ENCODE measurements around the gene LSMEM2. TPM values are rescaled to one million over a fixed set of nuclear protein-coding genes. Genes with fewer than 3 reads are reported as not detected.

LSMEM2 gene
- total and polyA plus RNA-seq, 9 of the 15 experiments (the other 6 are each of a cell fraction or from before 2014, with no cell fraction given), result not detected

DNA sequence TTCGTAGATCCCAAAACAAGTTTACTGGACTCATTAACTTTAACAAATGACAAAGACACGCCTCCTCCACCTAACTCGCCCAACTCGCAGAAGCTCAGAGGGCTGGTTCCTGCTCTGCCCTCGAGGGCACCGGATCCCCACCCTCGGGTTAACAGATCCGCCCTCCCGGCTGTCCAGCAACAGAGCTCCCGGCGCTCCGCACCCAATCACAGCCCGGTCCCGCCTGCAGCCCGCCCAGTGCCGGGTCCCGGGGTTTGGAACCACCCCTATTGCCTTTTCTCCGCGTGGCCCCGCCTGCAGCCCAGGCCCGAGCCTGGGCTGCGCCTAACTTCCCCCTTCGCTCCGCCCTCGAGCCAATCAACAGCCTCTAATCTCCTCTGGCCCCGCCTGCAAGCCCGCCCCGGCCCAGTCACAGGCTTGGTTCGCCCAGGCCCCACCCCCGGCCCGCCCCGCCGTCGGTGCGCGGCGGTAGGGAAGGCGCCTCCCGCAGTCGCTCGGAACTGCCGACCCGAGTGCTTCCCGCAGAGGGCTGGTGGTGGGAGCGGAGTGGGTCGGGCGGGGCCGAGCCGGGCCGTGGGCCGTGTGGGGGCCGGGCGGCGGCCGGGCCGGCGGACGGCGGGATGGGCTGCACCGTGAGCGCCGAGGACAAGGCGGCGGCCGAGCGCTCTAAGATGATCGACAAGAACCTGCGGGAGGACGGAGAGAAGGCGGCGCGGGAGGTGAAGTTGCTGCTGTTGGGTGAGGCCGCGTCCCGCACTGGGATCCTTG is 43.0 kb upstream of the LSMEM2 start, which contains the start of gene GNAI2 (continued):
- TF ChIP-seq, protein P1, sequence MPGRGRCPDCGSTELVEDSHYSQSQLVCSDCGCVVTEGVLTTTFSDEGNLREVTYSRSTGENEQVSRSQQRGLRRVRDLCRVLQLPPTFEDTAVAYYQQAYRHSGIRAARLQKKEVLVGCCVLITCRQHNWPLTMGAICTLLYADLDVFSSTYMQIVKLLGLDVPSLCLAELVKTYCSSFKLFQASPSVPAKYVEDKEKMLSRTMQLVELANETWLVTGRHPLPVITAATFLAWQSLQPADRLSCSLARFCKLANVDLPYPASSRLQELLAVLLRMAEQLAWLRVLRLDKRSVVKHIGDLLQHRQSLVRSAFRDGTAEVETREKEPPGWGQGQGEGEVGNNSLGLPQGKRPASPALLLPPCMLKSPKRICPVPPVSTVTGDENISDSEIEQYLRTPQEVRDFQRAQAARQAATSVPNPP (IDR thresholded peaks at IDR 0.05; ENCODE audit: borderline replicate concordance, insufficient read depth, insufficient read length), result no peak
- TF ChIP-seq, protein P2, sequence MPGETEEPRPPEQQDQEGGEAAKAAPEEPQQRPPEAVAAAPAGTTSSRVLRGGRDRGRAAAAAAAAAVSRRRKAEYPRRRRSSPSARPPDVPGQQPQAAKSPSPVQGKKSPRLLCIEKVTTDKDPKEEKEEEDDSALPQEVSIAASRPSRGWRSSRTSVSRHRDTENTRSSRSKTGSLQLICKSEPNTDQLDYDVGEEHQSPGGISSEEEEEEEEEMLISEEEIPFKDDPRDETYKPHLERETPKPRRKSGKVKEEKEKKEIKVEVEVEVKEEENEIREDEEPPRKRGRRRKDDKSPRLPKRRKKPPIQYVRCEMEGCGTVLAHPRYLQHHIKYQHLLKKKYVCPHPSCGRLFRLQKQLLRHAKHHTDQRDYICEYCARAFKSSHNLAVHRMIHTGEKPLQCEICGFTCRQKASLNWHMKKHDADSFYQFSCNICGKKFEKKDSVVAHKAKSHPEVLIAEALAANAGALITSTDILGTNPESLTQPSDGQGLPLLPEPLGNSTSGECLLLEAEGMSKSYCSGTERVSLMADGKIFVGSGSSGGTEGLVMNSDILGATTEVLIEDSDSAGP (CRISPR knock-in tag; IDR thresholded peaks at IDR 0.05), result no peak
- TF ChIP-seq SRSF9 (IDR thresholded peaks at IDR 0.05; ENCODE audit: borderline replicate concordance, low read depth, low read length) (no peak), TAF15 (IDR thresholded peaks at IDR 0.05; ENCODE audit: low read depth, low read length) (no peak), GABPA (tag; conservative IDR thresholded peaks at IDR 0.05; ENCODE audit: low read depth) (peak; percentile 70), ZFP36 (IDR thresholded peaks at IDR 0.05; ENCODE audit: low read depth, low read length, partially characterized antibody) (no peak), ZNF354B (CRISPR knock-in tag; IDR thresholded peaks at IDR 0.05) (no peak), ZNF57 (CRISPR knock-in tag; IDR thresholded peaks at IDR 0.05) (no peak), PTTG1 (tag; IDR thresholded peaks at IDR 0.05; ENCODE audit: low read depth) (no peak), GTF2A2 (tag; IDR thresholded peaks at IDR 0.05) (no peak), SIN3B (IDR thresholded peaks at IDR 0.05; ENCODE audit: low read depth) (no peak), SP1 (CRISPR knock-in tag; IDR thresholded peaks at IDR 0.05) (peak; percentile 70; the same call in 1 of the 2 replicates)
- TF ChIP-seq, protein P3, sequence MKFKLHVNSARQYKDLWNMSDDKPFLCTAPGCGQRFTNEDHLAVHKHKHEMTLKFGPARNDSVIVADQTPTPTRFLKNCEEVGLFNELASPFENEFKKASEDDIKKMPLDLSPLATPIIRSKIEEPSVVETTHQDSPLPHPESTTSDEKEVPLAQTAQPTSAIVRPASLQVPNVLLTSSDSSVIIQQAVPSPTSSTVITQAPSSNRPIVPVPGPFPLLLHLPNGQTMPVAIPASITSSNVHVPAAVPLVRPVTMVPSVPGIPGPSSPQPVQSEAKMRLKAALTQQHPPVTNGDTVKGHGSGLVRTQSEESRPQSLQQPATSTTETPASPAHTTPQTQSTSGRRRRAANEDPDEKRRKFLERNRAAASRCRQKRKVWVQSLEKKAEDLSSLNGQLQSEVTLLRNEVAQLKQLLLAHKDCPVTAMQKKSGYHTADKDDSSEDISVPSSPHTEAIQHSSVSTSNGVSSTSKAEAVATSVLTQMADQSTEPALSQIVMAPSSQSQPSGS (CRISPR knock-in tag; IDR thresholded peaks at IDR 0.05), result no peak
- TF ChIP-seq, protein P4, sequence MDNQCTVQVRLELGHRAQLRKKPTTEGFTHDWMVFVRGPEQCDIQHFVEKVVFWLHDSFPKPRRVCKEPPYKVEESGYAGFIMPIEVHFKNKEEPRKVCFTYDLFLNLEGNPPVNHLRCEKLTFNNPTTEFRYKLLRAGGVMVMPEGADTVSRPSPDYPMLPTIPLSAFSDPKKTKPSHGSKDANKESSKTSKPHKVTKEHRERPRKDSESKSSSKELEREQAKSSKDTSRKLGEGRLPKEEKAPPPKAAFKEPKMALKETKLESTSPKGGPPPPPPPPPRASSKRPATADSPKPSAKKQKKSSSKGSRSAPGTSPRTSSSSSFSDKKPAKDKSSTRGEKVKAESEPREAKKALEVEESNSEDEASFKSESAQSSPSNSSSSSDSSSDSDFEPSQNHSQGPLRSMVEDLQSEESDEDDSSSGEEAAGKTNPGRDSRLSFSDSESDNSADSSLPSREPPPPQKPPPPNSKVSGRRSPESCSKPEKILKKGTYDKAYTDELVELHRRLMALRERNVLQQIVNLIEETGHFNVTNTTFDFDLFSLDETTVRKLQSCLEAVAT (IDR thresholded peaks at IDR 0.05), result no peak
- TF ChIP-seq, protein P5, sequence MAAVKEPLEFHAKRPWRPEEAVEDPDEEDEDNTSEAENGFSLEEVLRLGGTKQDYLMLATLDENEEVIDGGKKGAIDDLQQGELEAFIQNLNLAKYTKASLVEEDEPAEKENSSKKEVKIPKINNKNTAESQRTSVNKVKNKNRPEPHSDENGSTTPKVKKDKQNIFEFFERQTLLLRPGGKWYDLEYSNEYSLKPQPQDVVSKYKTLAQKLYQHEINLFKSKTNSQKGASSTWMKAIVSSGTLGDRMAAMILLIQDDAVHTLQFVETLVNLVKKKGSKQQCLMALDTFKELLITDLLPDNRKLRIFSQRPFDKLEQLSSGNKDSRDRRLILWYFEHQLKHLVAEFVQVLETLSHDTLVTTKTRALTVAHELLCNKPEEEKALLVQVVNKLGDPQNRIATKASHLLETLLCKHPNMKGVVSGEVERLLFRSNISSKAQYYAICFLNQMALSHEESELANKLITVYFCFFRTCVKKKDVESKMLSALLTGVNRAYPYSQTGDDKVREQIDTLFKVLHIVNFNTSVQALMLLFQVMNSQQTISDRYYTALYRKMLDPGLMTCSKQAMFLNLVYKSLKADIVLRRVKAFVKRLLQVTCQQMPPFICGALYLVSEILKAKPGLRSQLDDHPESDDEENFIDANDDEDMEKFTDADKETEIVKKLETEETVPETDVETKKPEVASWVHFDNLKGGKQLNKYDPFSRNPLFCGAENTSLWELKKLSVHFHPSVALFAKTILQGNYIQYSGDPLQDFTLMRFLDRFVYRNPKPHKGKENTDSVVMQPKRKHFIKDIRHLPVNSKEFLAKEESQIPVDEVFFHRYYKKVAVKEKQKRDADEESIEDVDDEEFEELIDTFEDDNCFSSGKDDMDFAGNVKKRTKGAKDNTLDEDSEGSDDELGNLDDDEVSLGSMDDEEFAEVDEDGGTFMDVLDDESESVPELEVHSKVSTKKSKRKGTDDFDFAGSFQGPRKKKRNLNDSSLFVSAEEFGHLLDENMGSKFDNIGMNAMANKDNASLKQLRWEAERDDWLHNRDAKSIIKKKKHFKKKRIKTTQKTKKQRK (IDR thresholded peaks at IDR 0.05; ENCODE audit: borderline replicate concordance, low read depth, low read length), result no peak
- TF ChIP-seq, protein P6, sequence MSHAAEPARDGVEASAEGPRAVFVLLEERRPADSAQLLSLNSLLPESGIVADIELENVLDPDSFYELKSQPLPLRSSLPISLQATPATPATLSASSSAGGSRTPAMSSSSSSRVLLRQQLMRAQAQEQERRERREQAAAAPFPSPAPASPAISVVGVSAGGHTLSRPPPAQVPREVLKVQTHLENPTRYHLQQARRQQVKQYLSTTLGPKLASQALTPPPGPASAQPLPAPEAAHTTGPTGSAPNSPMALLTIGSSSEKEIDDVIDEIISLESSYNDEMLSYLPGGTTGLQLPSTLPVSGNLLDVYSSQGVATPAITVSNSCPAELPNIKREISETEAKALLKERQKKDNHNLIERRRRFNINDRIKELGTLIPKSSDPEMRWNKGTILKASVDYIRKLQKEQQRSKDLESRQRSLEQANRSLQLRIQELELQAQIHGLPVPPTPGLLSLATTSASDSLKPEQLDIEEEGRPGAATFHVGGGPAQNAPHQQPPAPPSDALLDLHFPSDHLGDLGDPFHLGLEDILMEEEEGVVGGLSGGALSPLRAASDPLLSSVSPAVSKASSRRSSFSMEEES (CRISPR knock-in tag; IDR thresholded peaks at IDR 0.05), result no peak
